Panc1 (cell line): Measurements from ENCODE around the gene SLC9C1. TPM values are rescaled to one million over a fixed set of nuclear protein-coding genes. Genes with fewer than 3 reads are reported as not detected.

Experiments
- ATAC-seq: fragments of 200-7000 bp; cut with Tn5 transposase; 2 replicates; pipeline ENCODE4 v1.9.1; 2020; ENCODE audit warnings: mild to moderate bottlenecking, moderate library complexity
- BruUV-seq: library from RNA; stranded (reverse); fragments of 400-500 nt; replicated peaks from 2 replicates; lab custom pipeline; 2021; lab: Mats Ljungman, UMichigan
- CTCF ChIA-PET: fragments of 300-600 bp; sonication (Branson Sonifier 250); formaldehyde crosslinking; loops from one replicate; lab custom pipeline; 2022; ENCODE audit warnings: antibody characterized with exemption; lab: Charles Lee
- POLR2A ChIA-PET: fragments of 300-600 bp; sonication (Branson Sonifier 250); formaldehyde crosslinking; loops from one replicate; lab custom pipeline; 2022; ENCODE audit warnings: antibody characterized with exemption; lab: Charles Lee
- DNase-seq: peaks from one replicate; pipeline ENCODE4 v3.0.0-alpha.2; 2010; ENCODE audit warnings: low read depth, low spot score
- H3K27ac ChIP-seq: 2 replicates; pipeline ENCODE4 v1.5.1; 2011; ENCODE audit warnings: mild to moderate bottlenecking, low read length, inconsistent platforms
- H3K27me3 ChIP-seq: fragments of 200-500 bp; sonication (Bioruptor generic); 2 replicates; pipeline ENCODE4 v1.6.0; 2014; ENCODE audit warnings: low read length, inconsistent platforms; ENCODE audit not compliant: control insufficient read depth, insufficient read depth
- H3K36me3 ChIP-seq: fragments of 200-500 bp; sonication (Bioruptor generic); 2 replicates; pipeline ENCODE4 v1.5.1; 2014; ENCODE audit warnings: inconsistent platforms, mild to moderate bottlenecking, low read length, moderate library complexity; ENCODE audit not compliant: control insufficient read depth, insufficient read depth
- H3K4me1 ChIP-seq: 2 replicates; pipeline ENCODE4 v1.5.1; 2011; ENCODE audit warnings: inconsistent platforms, mild to moderate bottlenecking, low read length, moderate library complexity; ENCODE audit not compliant: control insufficient read depth, insufficient read depth
- H3K4me3 ChIP-seq, 2 experiments: 2 replicates each; pipeline ENCODE4 v1.5.1; 2011 to 2012; ENCODE audit warnings: low read depth in 2 of 2, low read length in 2 of 2, mild to moderate bottlenecking in 2 of 2, inconsistent platforms in 1 of 2, moderate library complexity in 1 of 2
- H3K9me3 ChIP-seq: fragments of 200-500 bp; sonication (Bioruptor generic); 2 replicates; pipeline ENCODE4 v1.5.1; 2014; ENCODE audit warnings: low read depth, mild to moderate bottlenecking, inconsistent platforms, low read length, moderate library complexity; ENCODE audit not compliant: control insufficient read depth, insufficient read depth
- CTCF ChIP-seq: fragments of 450-650 bp; IDR thresholded peaks from 2 replicates; pipeline ENCODE4 v1.5.1; 2017; ENCODE audit warnings: mild to moderate bottlenecking
- POLR2AphosphoS5 ChIP-seq: IDR thresholded peaks from 2 replicates; pipeline ENCODE4 v1.6.1; 2012; ENCODE audit warnings: mild to moderate bottlenecking, low read depth, low read length, moderate library complexity
- REST ChIP-seq, 2 experiments: IDR thresholded peaks; 2 replicates each; pipeline ENCODE4 v1.6.1; 2011 to 2012; ENCODE audit warnings: low read depth in 2 of 2, control low read depth in 1 of 2, low read length in 1 of 2, mild to moderate bottlenecking in 1 of 2, moderate library complexity in 1 of 2; ENCODE audit not compliant: insufficient read depth in 1 of 2
- SIN3A ChIP-seq: IDR thresholded peaks from 2 replicates; pipeline ENCODE4 v1.6.1; 2012; ENCODE audit warnings: low read depth, mild to moderate bottlenecking, low read length, moderate library complexity, borderline replicate concordance; ENCODE audit not compliant: insufficient read depth
- TCF7L2 ChIP-seq: IDR thresholded peaks from 2 replicates; pipeline ENCODE4 v1.6.1; 2011; ENCODE audit warnings: mild to moderate bottlenecking, low read depth, low read length, inconsistent platforms
- in situ Hi-C: cut with HindIII; loops from 2 replicates; pipeline ENCODE4 v1.10.0; 2016; ENCODE audit warnings: low sequenced_read_pairs, low pct_unique_long_range_greater_than_20kb
- intact Hi-C: fragments of 100-400 bp; cut with micrococcal nuclease; formaldehyde crosslinking; loops from one replicate; pipeline ENCODE4 v1.10.0; 2022; ENCODE audit not compliant: unreplicated experiment
- total RNA-seq: library from RNA; stranded (reverse); gene quantifications from one replicate; pipeline ENCODE4 v1.2.1, GENCODE V29; 2021; ENCODE audit not compliant: unreplicated experiment

SLC9C1 gene
- total RNA-seq, 1 experiment from 2014 or later, result not detected

- POLR2A ChIA-PET, result no interaction called here
Observed at GRCh38 chr3:112334691-112335433, 40.8 kb upstream of the SLC9C1 start.

More at GRCh38 chr3:112334691-112335433, 40.8 kb upstream of the SLC9C1 start:
- CTCF ChIA-PET, result no interaction called here
- DNase-seq, result no peak
- Histone ChIP-seq H3K27me3 (peaks cover 8% of the 10 kb centered on the region; the same call in 1 of the 2 replicates), H3K27ac (no peak overlapping the region), H3K9me3 (no peaks in the 10 kb centered on the region), H3K4me3 (no peak overlapping the region), H3K36me3 (no peaks in the 10 kb centered on the region), H3K4me1 (no peaks in the 10 kb centered on the region)
- intact Hi-C loops (no loop called here), in situ Hi-C loops (no loop called here)
- TF ChIP-seq REST (IDR thresholded peaks at IDR 0.05; ENCODE audit: insufficient read depth in 1 of 2, low read depth in 2 of 2, low read length in 1 of 2) (no peak), TCF7L2 (no peak), POLR2AphosphoS5 (no peak), SIN3A (no peak), CTCF (no peak)
- no peak for ATAC-seq
- BruUV-seq, result no TSS peak
